Neural cell (in vitro differentiated cells): ENCODE results near the gene NEURL1. TPM values are rescaled to one million over a fixed set of nuclear protein-coding genes. Genes with fewer than 3 reads are reported as not detected.

Experiments
- H2AFZ ChIP-seq: fragments of 200-600, 300-800 bp; sonication (generic), shearing (Covaris generic); 2 replicates; pipeline ENCODE4 v1.6.0; 2014; ENCODE audit warnings: low read depth, mild to moderate bottlenecking, antibody characterized with exemption, low read length, moderate library complexity
- H3F3A ChIP-seq: fragments of 200-600 bp; shearing (Covaris generic); 2 replicates; pipeline ENCODE4 v1.6.1; 2016; ENCODE audit warnings: mild to moderate bottlenecking, moderate library complexity, mixed read lengths, antibody characterized with exemption, low read length; ENCODE audit not compliant: insufficient read depth, poor library complexity, severe bottlenecking
- H3K27ac ChIP-seq: fragments of 200-600, 300-800 bp; sonication (generic), shearing (Covaris generic); 2 replicates; pipeline ENCODE4 v1.5.1; 2014; ENCODE audit warnings: mild to moderate bottlenecking, low read length, moderate library complexity
- H3K27me3 ChIP-seq: fragments of 300-800, 200-600 bp; sonication (generic), shearing (Covaris generic); 2 replicates; pipeline ENCODE4 v1.6.0; 2014; ENCODE audit warnings: mild to moderate bottlenecking, low read depth, low read length, moderate library complexity; ENCODE audit not compliant: insufficient read depth
- H3K36me3 ChIP-seq: fragments of 300-800, 200-600 bp; sonication (generic), shearing (Covaris generic); 2 replicates; pipeline ENCODE4 v1.5.1; 2014; ENCODE audit warnings: mild to moderate bottlenecking, antibody characterized with exemption, low read length, moderate library complexity; ENCODE audit not compliant: insufficient read depth
- H3K4me2 ChIP-seq: fragments of 300-800, 200-600 bp; sonication (generic), shearing (Covaris generic); 2 replicates; pipeline ENCODE4 v1.6.0; 2014; ENCODE audit warnings: mild to moderate bottlenecking, low read length
- H3K4me3 ChIP-seq: fragments of 300-800, 200-600 bp; sonication (generic), shearing (Covaris generic); 2 replicates; pipeline ENCODE4 v1.5.1; 2014; ENCODE audit warnings: mild to moderate bottlenecking, low read length, moderate library complexity
- H3K79me2 ChIP-seq: fragments of 200-600 bp; shearing (Covaris generic); replicated peaks from 2 replicates; pipeline ENCODE4 v1.6.0; 2014; ENCODE audit warnings: mild to moderate bottlenecking, low read length, moderate library complexity; ENCODE audit not compliant: insufficient read depth
- H3K9ac ChIP-seq: fragments of 300-800, 200-600 bp; sonication (generic), shearing (Covaris generic); 2 replicates; pipeline ENCODE4 v1.6.1; 2016; ENCODE audit warnings: mild to moderate bottlenecking, low read length, mixed read lengths
- H3K9me2 ChIP-seq: fragments of 200-600 bp; shearing (Covaris generic); 2 replicates; pipeline ENCODE4 v1.6.1; 2016; ENCODE audit warnings: mild to moderate bottlenecking, low read length, mixed read lengths; ENCODE audit not compliant: insufficient read depth
- H3K9me3 ChIP-seq: fragments of 200-600, 300-800 bp; sonication (generic), shearing (Covaris generic); 2 replicates; pipeline ENCODE4 v1.6.1; 2016; ENCODE audit warnings: mild to moderate bottlenecking, mixed run types, low read length, moderate library complexity, mixed read lengths
- H4K20me1 ChIP-seq: fragments of 200-600 bp; shearing (Covaris generic); 2 replicates; pipeline ENCODE4 v1.6.1; 2016; ENCODE audit warnings: mild to moderate bottlenecking, mixed run types; ENCODE audit not compliant: insufficient read depth
- CTCF ChIP-seq: fragments of 450-650 bp; IDR thresholded peaks from 2 replicates; pipeline ENCODE4 v1.5.1; 2014; ENCODE audit warnings: antibody characterized with exemption, mild to moderate bottlenecking, moderate library complexity; ENCODE audit not compliant: poor library complexity, severe bottlenecking
- EP300 ChIP-seq: fragments of 450-650 bp; conservative IDR thresholded peaks from 2 replicates; pipeline ENCODE4 v1.6.1; 2014; ENCODE audit warnings: antibody characterized with exemption, mild to moderate bottlenecking, moderate library complexity; ENCODE audit not compliant: poor library complexity, severe bottlenecking
- EZH2 ChIP-seq: fragments of 200-600, 300-800 bp; shearing (Covaris generic), sonication (generic); IDR thresholded peaks from 2 replicates; pipeline ENCODE4 v1.6.1; 2014; ENCODE audit warnings: antibody characterized with exemption, low read length, borderline replicate concordance, mild to moderate bottlenecking; ENCODE audit not compliant: insufficient read depth, poor library complexity, severe bottlenecking
- MXI1 ChIP-seq: fragments of 450-650 bp; conservative IDR thresholded peaks from 2 replicates; pipeline ENCODE4 v1.6.1; 2014; ENCODE audit warnings: antibody characterized with exemption, mild to moderate bottlenecking; ENCODE audit not compliant: poor library complexity, severe bottlenecking
- POLR2AphosphoS5 ChIP-seq: IDR thresholded peaks from 2 replicates; pipeline ENCODE4 v1.6.1; 2012
- RAD21 ChIP-seq: fragments of 450-650 bp; conservative IDR thresholded peaks from 2 replicates; pipeline ENCODE4 v1.6.1; 2014; ENCODE audit warnings: antibody characterized with exemption, mild to moderate bottlenecking, moderate library complexity
- REST ChIP-seq: IDR thresholded peaks from 2 replicates; pipeline ENCODE4 v1.6.1; 2012; ENCODE audit warnings: borderline replicate concordance
- SMC3 ChIP-seq: fragments of 450-650 bp; conservative IDR thresholded peaks from 2 replicates; pipeline ENCODE4 v1.6.1; 2014; ENCODE audit warnings: antibody characterized with exemption, mild to moderate bottlenecking, moderate library complexity; ENCODE audit not compliant: poor library complexity
- TAF1 ChIP-seq: IDR thresholded peaks from 2 replicates; pipeline ENCODE4 v1.6.1; 2012; ENCODE audit warnings: low read depth
- polyA plus RNA-seq: library from polyadenylated mRNA; depleted of rRNA; stranded (reverse); fragments of >200 nt; gene quantifications from 2 replicates; pipeline ENCODE4 v1.2.3, GENCODE V29; 2014

The NEURL1 gene
- polyA plus RNA-seq, 1 donor from 2014 or later: 12.3 TPM

- TF ChIP-seq POLR2AphosphoS5: no peak
- no peak for TF ChIP-seq EP300
- no peak for TF ChIP-seq MXI1
- no peak for TF ChIP-seq REST
- no peak for TF ChIP-seq RAD21
- TF ChIP-seq SMC3: no peak
- no peak for TF ChIP-seq EZH2
- no peak for TF ChIP-seq TAF1
- TF ChIP-seq CTCF: no peak
- Histone ChIP-seq H3K36me3 (no peaks in the 10 kb centered on the region), H2AFZ (no peak overlapping the region), H3K27ac (no peak overlapping the region), H3K9ac (no peak overlapping the region), H4K20me1 (no peaks in the 10 kb centered on the region), H3F3A (no peaks in the 10 kb centered on the region), H3K9me2 (no peaks in the 10 kb centered on the region), H3K79me2 (no peaks in the 10 kb centered on the region), H3K4me2 (no peak overlapping the region), H3K27me3 (no peaks in the 10 kb centered on the region), H3K9me3 (no peaks in the 10 kb centered on the region), H3K4me3 (no peak overlapping the region)
These were observed 132.7 kb downstream of the NEURL1 start for GRCh38 chr10:103626178-103626577.

GRCh38 chr10:103627111-103627892 is 133.8 kb downstream of the NEURL1 start:
- no peak overlapping the region for H3K27ac ChIP-seq

More at GRCh38 chr10:103627111-103627892, 133.8 kb downstream of the NEURL1 start:
- Histone ChIP-seq H3K27me3 (no peaks in the 10 kb centered on the region), H3K4me2 (no peak overlapping the region), H2AFZ (no peak overlapping the region), H3K4me3 (no peak overlapping the region), H3F3A (no peaks in the 10 kb centered on the region), H4K20me1 (no peaks in the 10 kb centered on the region), H3K79me2 (no peaks in the 10 kb centered on the region), H3K9ac (no peak overlapping the region), H3K36me3 (no peaks in the 10 kb centered on the region), H3K9me2 (no peaks in the 10 kb centered on the region), H3K9me3 (no peaks in the 10 kb centered on the region)
- TF ChIP-seq SMC3 (no peak), MXI1 (no peak), EP300 (no peak), CTCF (no peak), POLR2AphosphoS5 (no peak)
